ENCODE measurements around the gene ENC1. TPM values are rescaled to one million over a fixed set of nuclear protein-coding genes. Genes with fewer than 3 reads are reported as not detected.

The ENC1 gene
- polyA plus RNA-seq, 1 donor from 2014 or later, result 2.7 TPM

DNA sequence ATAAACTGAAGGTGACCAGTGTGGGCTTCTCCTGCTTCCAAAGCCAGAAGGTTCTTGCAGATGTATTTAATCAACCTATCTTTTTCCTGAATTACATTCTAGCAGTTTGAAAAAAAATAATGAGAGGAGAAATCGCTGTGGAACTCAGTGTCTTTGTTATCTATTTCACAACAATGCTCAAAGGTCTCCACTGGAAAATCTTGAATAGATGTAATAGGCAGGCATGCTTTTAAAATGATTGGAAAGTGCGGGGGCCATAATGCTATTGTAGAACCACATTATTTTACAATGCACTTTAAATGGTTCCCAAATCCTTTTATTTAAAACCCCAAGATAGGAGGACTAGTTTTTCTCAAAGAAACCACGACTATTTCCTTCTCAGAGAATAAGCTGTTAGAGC, 23.3 kb downstream of the ENC1 start:
- Mint-ChIP-seq H3K27me3 (peaks cover 11% of the 10 kb centered on the region), H3K27ac (no peak overlapping the region), H3K4me3 (no peak overlapping the region), H3K4me1 (no peaks in the 10 kb centered on the region), H3K9me3 (peaks cover 0 to 3% (median 0%) of the 10 kb centered on the region in 3 donors), H3K36me3 (peaks cover 4% of the 10 kb centered on the region)

DNA sequence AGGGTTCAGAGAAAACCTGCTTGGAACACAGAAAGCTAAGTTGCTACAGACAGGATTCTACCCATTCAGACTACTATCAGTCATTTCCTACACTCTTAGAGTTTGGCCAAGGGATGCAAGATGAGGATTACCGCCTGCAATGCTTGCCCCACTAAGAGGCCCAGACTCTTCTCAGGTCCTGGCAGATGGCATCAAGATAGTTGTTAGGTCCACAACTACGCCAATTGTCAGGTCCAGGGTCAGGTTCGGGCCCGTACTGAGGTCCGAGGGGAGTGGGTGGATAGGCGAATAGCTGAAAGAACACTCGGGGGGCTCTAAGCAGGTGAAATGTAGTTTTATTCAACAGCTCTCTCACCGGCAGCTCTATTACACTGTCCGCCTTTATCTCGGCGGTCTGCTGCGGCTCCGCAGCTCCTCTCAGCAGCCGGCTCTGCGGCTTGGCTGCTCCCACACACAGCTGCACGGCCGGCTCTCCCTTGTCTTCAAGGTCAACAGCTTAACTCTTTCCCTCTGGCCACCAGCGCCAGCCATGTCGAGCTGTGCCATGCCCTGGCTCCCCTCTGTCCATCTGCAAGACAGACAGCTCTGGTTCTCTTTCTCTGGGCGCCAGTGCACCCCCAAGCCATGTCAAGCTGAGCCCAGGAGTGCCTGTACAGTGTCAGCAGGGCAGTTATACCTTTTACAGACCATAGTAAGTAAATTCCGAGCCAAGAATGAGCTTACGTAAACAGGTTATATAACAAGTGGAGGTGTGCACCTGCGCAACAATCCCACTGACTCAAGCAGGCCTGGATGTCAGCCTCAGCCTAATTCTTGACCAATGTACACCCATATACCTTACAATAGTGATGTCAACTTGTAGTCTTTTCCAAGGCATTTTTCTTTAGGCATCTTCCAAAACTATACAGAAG, 24.0 kb downstream of the ENC1 start:
- peaks cover 5% of the 10 kb centered on the region for H3K27me3 Mint-ChIP-seq
- no peaks in the 10 kb centered on the region for H3K4me1 Mint-ChIP-seq
- peaks cover 4% of the 10 kb centered on the region for H3K36me3 Mint-ChIP-seq
- no peak overlapping the region for H3K27ac Mint-ChIP-seq
- no peaks in the 10 kb centered on the region for H3K9me3 Mint-ChIP-seq
- no peak overlapping the region for H3K4me3 Mint-ChIP-seq

DNA sequence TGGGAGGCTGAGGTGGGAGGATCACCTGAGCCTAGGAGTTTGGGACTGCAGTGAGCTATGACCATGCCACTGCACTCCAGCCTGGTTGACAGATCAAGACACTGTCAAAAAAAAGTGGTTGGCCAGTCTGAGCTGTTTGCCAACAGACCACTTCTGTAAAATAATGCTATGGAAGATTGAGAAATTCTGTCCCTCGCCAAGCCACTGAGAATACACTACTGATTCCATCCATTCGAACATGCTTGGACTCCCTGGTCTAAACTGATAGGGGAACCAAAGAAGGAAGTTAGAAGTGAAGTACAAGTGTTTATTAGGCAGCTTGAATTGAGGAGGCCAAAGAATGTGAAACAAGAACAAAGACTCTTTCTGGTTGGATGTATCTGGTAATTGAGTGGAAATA, 27.2 kb downstream of the ENC1 start:
- no peaks in the 10 kb centered on the region for H3K4me1 Mint-ChIP-seq
- no peaks in the 10 kb centered on the region for H3K9me3 Mint-ChIP-seq
- no peak overlapping the region for H3K4me3 Mint-ChIP-seq
- no peaks in the 10 kb centered on the region for H3K27me3 Mint-ChIP-seq
- H3K27ac Mint-ChIP-seq, result no peak overlapping the region
- H3K36me3 Mint-ChIP-seq, result peaks cover 2% of the 10 kb centered on the region

DNA sequence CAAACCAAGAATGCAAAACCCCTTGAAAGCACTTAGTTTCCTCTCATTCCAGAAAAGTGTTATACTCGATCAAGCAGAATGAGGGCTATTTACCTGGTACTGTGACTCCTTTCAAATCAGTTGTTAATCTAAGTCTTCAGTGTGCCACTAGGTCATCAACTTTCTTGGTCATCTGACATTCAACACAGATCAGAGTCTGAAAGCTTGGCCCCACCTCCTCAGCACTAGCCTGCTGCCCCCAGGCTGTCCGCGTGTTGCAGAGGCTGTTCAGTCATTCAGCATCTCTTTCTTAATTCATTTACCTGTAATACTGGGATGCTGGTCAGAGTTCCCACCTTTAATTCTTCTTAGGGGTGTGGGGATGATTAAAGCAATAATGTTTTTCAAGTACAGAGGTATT, 28.5 kb downstream of the ENC1 start:
- peaks cover 2% of the 10 kb centered on the region for H3K27me3 Mint-ChIP-seq
- H3K4me1 Mint-ChIP-seq, result no peaks in the 10 kb centered on the region
- no peak overlapping the region for H3K4me3 Mint-ChIP-seq

DNA sequence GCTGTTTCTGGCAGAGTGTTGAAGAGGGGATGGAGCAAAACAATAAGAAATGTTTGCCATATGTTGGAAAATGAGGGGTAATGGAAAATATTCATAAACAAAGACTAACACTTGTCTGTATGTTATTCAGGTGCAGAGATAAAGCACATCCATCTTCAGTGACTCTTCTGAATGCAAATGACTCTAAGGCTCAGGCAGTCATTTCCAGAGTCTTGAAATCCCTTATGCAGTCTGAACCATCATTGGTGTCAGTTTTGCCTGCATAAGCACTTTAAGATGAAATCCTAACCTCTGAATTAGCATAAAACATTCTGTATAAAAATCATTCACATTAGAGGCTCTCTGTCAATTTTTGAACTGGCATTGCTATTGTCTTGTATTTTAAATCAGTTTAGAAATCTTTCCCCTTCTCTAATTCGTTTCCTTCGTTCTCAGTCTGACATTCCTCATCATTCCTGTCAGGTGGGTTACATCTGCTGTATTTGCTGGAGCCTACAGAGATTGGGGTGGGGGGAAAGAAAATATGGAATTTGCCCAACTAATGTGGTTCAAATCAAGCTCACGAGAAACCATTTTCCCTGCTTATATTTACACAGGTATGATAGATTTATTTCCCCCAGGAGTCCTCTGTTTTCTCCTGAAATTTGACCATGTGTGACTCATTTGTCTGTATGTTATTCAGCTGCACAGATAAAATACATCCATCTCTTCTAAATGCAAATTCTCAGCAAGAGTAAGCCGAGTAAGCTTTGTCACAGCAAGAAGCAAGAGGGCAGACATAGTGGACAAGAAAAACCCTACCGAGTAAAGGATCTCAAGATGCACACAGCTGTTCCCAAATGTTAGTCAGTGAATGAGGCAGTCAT, 31.6 kb downstream of the ENC1 start:
- no peaks in the 10 kb centered on the region for H3K9me3 Mint-ChIP-seq
- H3K27ac Mint-ChIP-seq, result peak overlapping the region in 1 of 3 donors; percentile 8
- no peak overlapping the region for H3K4me3 Mint-ChIP-seq
- H3K4me1 Mint-ChIP-seq, result no peaks in the 10 kb centered on the region
- H3K27me3 Mint-ChIP-seq, result peaks cover 4% of the 10 kb centered on the region
- no peaks in the 10 kb centered on the region for H3K36me3 Mint-ChIP-seq

More for the DNA sequence above, 28.5 kb downstream of the ENC1 start:
- H3K27ac Mint-ChIP-seq, result no peak overlapping the region
- H3K36me3 Mint-ChIP-seq, result no peaks in the 10 kb centered on the region
- no peaks in the 10 kb centered on the region for H3K9me3 Mint-ChIP-seq

DNA sequence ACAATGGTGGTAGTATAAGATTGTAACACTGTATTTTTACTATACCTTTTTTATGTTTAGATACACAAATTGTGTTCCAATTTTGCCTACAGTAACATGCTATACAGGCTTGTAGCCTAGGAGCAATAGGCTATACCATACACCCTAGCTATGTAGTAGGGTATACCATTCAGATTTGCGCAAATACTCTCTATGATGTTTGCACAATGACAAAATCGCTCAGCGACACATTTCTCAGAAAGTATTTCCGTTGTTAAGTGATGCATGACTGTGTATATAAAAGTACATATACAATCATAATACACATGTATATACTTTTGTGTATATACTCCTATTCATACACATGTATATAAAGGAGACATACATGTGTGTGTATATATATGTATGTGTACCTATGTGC, 34.8 kb downstream of the ENC1 start:
- H3K27ac Mint-ChIP-seq, result no peak overlapping the region
- H3K27me3 Mint-ChIP-seq, result peaks cover 9% of the 10 kb centered on the region
- no peaks in the 10 kb centered on the region for H3K36me3 Mint-ChIP-seq
- no peaks in the 10 kb centered on the region for H3K4me1 Mint-ChIP-seq
- H3K4me3 Mint-ChIP-seq, result no peak overlapping the region
- peaks cover 0 to 4% (median 0%) of the 10 kb centered on the region in 3 donors for H3K9me3 Mint-ChIP-seq

DNA sequence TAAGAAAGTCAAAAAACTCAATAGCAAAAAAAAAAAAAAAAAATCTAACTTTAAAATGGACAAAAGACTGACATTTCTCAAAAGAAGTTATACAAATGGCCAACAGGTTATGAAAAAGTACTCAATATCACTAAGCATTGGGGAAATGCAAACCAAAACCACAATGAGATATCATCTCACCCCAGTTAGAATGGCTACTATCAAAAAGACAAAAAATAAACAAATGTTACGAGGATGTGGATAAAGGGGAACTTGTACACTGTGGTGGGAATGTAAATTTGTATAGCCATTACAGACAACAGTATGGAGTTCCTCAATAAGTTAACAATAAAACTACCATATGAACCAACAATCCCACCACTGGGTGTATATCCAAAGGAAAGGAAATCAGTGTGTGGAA, 37.2 kb downstream of the ENC1 start:
- H3K36me3 Mint-ChIP-seq, result no peaks in the 10 kb centered on the region
- H3K4me3 Mint-ChIP-seq, result no peak overlapping the region
- H3K9me3 Mint-ChIP-seq, result peaks cover 0 to 4% (median 0%) of the 10 kb centered on the region in 3 donors
- no peak overlapping the region for H3K27ac Mint-ChIP-seq
- H3K4me1 Mint-ChIP-seq, result no peaks in the 10 kb centered on the region
- H3K27me3 Mint-ChIP-seq, result peaks cover 10% of the 10 kb centered on the region

DNA sequence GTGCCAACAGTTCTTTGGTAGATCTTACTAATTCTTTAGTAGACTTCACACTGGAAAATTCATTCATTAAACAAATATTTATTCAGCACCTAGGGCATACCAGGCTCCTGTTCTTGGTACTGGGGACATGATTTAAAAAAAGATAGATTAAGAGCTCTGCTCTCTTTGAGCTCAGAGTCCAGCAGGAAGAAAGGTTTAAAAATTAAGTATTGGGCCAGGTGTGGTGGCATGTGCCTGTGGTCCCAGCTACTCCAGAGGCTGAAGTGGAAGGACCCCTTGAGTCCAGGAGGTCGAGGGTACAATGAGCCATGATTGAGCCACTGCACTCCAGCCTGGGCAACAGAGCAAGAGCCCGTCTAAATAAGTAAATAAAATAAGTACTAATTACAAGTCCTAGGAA, 41.4 kb downstream of the ENC1 start:
- Mint-ChIP-seq H3K36me3 (no peaks in the 10 kb centered on the region), H3K4me3 (no peak overlapping the region), H3K27me3 (peaks cover 16% of the 10 kb centered on the region), H3K27ac (no peak overlapping the region), H3K9me3 (peaks cover 0 to 4% (median 0%) of the 10 kb centered on the region in 3 donors), H3K4me1 (no peaks in the 10 kb centered on the region)

DNA sequence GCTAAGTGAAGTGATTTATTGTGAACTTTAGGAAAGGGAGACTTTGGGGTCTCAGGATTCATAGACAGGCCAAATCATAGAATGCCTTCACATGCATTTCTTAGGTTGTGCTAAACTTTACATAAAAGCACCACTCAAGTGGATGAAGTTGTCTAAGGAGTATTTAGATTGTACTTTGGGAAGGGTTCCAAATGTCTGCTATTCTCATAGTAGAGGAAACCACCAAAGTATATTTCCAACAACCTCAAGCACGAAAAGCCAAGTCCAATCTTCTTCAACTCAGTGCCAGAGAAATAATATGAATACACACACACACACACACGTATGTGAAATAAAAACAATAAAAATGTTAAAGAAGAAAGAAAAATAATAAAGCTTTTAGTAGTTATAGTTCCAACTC, 41.8 kb downstream of the ENC1 start:
- H3K27me3 Mint-ChIP-seq, result peaks cover 16% of the 10 kb centered on the region

DNA sequence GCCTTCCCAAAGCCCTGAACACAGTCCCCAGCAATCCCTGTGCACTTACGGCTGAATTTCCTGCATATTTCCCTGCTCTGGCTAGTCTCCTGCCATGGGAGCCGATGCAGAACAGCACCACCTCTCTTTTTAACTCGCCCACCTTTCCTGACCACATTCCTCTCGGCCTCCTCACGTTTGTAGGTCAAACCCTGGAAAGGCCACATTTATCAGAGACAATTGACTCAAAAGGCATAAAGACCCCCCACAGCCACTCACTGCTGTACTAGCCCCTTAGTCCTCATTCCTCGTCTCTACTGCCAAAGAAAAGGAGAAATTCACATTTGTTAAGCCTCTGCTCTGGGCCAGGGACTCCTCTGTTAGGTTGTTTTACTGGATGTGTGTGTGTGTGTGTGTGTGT, 43.6 kb downstream of the ENC1 start:
- H3K27ac Mint-ChIP-seq, result no peak overlapping the region
- peaks cover 14% of the 10 kb centered on the region for H3K27me3 Mint-ChIP-seq
- H3K4me1 Mint-ChIP-seq, result no peaks in the 10 kb centered on the region
- H3K9me3 Mint-ChIP-seq, result peaks cover 0 to 4% (median 0%) of the 10 kb centered on the region in 3 donors
- H3K4me3 Mint-ChIP-seq, result no peak overlapping the region
- no peaks in the 10 kb centered on the region for H3K36me3 Mint-ChIP-seq

More for the DNA sequence above, 41.8 kb downstream of the ENC1 start:
- Mint-ChIP-seq H3K4me1 (no peaks in the 10 kb centered on the region), H3K9me3 (peaks cover 0 to 4% (median 0%) of the 10 kb centered on the region in 3 donors), H3K4me3 (no peak overlapping the region), H3K36me3 (no peaks in the 10 kb centered on the region), H3K27ac (no peak overlapping the region)

DNA sequence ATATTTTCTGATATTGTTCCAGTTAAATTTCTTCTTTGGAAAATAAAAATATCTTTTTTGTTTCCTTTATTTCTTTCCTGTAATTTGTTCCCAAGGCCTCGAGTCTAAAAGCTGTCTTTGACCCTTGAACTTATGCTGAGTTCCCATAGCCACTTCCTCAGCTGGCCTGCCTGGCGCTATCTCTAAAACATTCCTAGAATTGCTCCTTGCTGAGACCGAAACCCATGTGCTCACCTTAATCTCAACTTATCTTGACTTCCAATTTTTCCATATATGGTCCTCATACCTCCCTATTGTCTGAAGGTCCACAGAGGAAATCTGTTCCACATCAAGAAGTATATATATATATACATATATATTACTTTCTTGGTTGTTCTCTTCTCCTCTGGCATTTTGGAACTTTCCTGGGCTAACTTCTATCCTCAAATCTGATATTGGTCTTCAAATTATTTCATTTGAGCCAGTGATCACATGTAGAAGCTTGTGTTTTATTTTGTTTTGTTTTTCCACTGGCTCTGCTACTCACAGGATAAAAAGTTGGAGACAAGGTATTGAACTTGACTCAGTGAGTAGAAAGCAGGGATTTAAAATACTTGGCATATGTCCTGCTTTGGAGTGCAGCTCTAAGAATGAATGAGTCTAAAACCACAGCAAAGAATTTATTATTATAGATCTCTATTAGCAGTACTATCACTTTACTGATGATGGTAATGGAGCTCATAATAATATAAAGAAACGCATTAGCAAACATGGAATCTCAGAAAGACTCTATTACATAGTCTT, 45.2 kb downstream of the ENC1 start:
- H3K36me3 Mint-ChIP-seq, result no peaks in the 10 kb centered on the region
- H3K4me3 Mint-ChIP-seq, result no peak overlapping the region
- no peaks in the 10 kb centered on the region for H3K4me1 Mint-ChIP-seq
- H3K27me3 Mint-ChIP-seq, result peaks cover 10% of the 10 kb centered on the region
- H3K27ac Mint-ChIP-seq, result no peak overlapping the region
- no peaks in the 10 kb centered on the region for H3K9me3 Mint-ChIP-seq

DNA sequence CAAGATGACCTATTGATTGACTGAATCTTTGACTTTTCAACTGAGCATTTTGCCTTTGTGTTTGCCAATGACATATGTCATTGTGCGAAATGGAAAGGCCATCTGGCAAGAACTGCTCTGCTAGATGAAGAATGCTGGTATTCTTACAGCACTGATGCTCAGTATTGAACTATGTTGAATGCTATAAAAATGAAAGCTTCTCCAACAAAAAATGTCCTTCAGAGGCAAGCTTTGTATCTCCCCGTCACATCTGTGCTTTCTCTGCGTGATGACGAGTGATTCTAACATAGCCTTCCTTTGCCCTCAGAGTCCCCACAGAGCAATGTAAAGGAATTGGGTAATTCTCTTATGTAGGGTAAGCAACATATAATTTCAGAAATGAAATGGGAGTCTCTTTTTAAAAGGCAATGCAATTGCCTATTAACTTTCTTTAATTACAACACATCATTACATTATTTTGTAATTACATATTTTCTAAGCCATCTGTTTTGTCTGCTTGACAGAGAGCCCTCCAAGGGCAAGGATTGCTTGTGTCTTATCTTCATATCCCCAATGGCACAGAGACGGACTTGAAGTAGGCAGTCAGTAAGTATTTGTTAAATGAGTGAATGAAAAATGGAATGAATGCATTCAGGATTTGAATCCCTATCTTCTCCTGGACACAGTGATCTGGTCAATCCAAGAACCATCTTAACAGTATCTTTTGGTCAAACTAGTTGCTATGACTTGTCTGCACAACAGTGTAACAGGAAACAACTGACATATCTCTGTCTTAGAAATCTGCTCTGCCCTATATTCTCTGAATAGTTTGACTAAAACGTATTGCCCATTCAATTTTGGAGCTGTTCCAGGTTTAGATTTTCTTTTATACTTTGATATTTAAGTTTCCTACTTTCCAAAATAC, 46.1 kb downstream of the ENC1 start:
- Mint-ChIP-seq H3K4me3 (no peak overlapping the region), H3K4me1 (no peaks in the 10 kb centered on the region), H3K36me3 (no peaks in the 10 kb centered on the region), H3K27ac (no peak overlapping the region), H3K27me3 (peaks cover 12% of the 10 kb centered on the region), H3K9me3 (no peaks in the 10 kb centered on the region)

DNA sequence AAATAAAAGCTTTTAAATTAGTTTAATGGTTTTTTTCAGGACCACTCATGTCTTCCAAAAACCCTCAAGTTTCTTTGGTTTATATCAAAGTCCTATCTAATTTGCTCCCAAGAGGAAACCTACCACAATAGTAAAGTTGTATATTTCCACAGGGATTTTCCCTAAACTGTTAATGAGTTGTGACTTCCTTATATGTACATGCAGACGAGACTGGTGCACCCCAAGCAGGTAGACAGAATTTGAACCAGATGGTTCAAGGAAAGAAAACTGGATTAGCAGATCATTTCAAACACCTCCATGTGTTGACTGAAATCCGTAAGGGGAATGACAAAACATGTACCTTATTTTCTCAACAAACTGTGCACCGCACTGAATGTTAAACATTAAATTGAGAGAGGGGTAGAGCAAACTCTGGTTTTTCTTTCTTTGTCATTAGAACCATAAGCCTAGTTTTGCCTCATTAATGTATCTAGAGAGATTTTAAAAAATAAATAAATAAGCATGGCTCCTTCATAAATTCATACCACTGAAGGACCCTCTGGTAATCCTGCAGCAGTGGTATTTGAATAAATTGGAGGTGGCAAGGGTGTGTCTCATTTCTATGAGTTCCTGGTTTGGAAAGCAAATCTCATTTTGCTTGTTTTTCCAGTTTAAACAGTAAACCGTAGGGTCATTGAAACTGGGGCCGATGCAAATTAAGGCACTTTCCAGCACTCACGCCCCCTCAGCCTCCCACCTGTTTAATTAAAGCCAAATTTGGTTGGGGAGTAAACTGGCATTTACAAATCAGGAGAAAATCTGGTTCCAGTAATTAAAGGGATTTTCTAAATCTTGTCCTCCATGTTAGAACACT, 51.1 kb downstream of the ENC1 start:
- Mint-ChIP-seq H3K27me3 (peaks cover 4% of the 10 kb centered on the region), H3K9me3 (no peaks in the 10 kb centered on the region), H3K27ac (no peak overlapping the region), H3K4me3 (no peak overlapping the region), H3K36me3 (no peaks in the 10 kb centered on the region), H3K4me1 (peaks cover 0 to 7% (median 5%) of the 10 kb centered on the region in 3 donors)
